ENCODE results near the gene TTC7B. TPM values are rescaled to one million over a fixed set of nuclear protein-coding genes. Genes with fewer than 3 reads are reported as not detected.

The TTC7B gene
- total RNA-seq, 2 experiments from 2014 or later = 1.2 to 1.3 TPM

- ATAC-seq (ENCODE audit: poor library complexity) = no peak
- H3K4me1 Mint-ChIP-seq (ENCODE audit: low read depth) = peaks cover 5% of the 10 kb centered on the region
- no peak overlapping the region for H3K27ac ChIP-seq (ENCODE audit: low read depth in 1 of 2, low read length in 2 of 2)
- H3K4me3 Mint-ChIP-seq = no peak overlapping the region
- no peak overlapping the region for H3K27ac Mint-ChIP-seq
- H3K4me1 ChIP-seq (ENCODE audit: insufficient read depth, low read length) = peaks cover 9% of the 10 kb centered on the region
- intact Hi-C loops (cut with DNase I, micrococcal nuclease) = no loop called here
- no peak for TF ChIP-seq CTCF (IDR thresholded peaks at IDR 0.05)
- no peaks in the 10 kb centered on the region for H3K36me3 ChIP-seq (ENCODE audit: insufficient read depth, low read length)
- POLR2A ChIA-PET = no interaction called here
- peaks cover 8% of the 10 kb centered on the region for H3K9me3 Mint-ChIP-seq
- H3K27me3 ChIP-seq (ENCODE audit: control insufficient read depth in 1 of 2, insufficient read depth in 2 of 2, low read length in 2 of 2) = peaks cover 7 to 12% of the 10 kb centered on the region in 2 experiments
- H3K9me3 ChIP-seq (ENCODE audit: control insufficient read depth in 1 of 2, insufficient read depth in 1 of 2, low read length in 2 of 2) = peaks cover 0 to 14% of the 10 kb centered on the region in 2 experiments
- no peak overlapping the region for H3K4me3 ChIP-seq (ENCODE audit: low read length)
- CTCF ChIA-PET = no interaction called here
- H3K27me3 Mint-ChIP-seq = peaks cover 33% of the 10 kb centered on the region
- no peak for DNase-seq
- no peaks in the 10 kb centered on the region for H3K36me3 Mint-ChIP-seq (ENCODE audit: low read depth)
These were observed 319.9 kb downstream of the TTC7B start for GRCh38 chr14:90496379-90496778.

- Histone ChIP-seq H3K36me3 (ENCODE audit: insufficient read depth, low read length) (no peaks in the 10 kb centered on the region), H3K27me3 (ENCODE audit: control insufficient read depth in 1 of 2, insufficient read depth in 2 of 2, low read length in 2 of 2) (peaks cover 7 to 8% of the 10 kb centered on the region in 2 experiments), H3K4me3 (ENCODE audit: low read length) (no peak overlapping the region), H3K27ac (ENCODE audit: low read depth in 1 of 2, low read length in 2 of 2) (no peak overlapping the region), H3K9me3 (ENCODE audit: control insufficient read depth in 1 of 2, insufficient read depth in 1 of 2, low read length in 2 of 2) (peaks cover 0 to 14% of the 10 kb centered on the region in 2 experiments), H3K4me1 (ENCODE audit: insufficient read depth, low read length) (peaks cover 3% of the 10 kb centered on the region)
- CTCF ChIA-PET = no interaction called here
- no peak overlapping the region for H3K4me3 Mint-ChIP-seq
- POLR2A ChIA-PET = no interaction called here
- H3K27ac Mint-ChIP-seq = no peak overlapping the region
- intact Hi-C loops (cut with DNase I, micrococcal nuclease) = no loop called here
- peaks cover 8% of the 10 kb centered on the region for H3K9me3 Mint-ChIP-seq
- peak; percentile 44 for ATAC-seq (ENCODE audit: poor library complexity)
- H3K36me3 Mint-ChIP-seq (ENCODE audit: low read depth) = no peaks in the 10 kb centered on the region
- peaks cover 33% of the 10 kb centered on the region for H3K27me3 Mint-ChIP-seq
- DNase-seq = peak in 11 of 14 experiments; percentile 15 to 74 (median 30)
- peaks cover 3% of the 10 kb centered on the region for H3K4me1 Mint-ChIP-seq (ENCODE audit: low read depth)
- TF ChIP-seq CTCF (IDR thresholded peaks at IDR 0.05) = no peak
These were observed 320.6 kb downstream of the TTC7B start for GRCh38 chr14:90495357-90496276.

- no peaks in the 10 kb centered on the region for H3K36me3 ChIP-seq (ENCODE audit: insufficient read depth, low read length)
- intact Hi-C loops (cut with DNase I, micrococcal nuclease) = no loop called here
- H3K9me3 Mint-ChIP-seq = peaks cover 8% of the 10 kb centered on the region
- peaks cover 0 to 14% of the 10 kb centered on the region in 2 experiments for H3K9me3 ChIP-seq (ENCODE audit: control insufficient read depth in 1 of 2, insufficient read depth in 1 of 2, low read length in 2 of 2)
- H3K4me3 ChIP-seq (ENCODE audit: low read length) = no peak overlapping the region
- no peaks in the 10 kb centered on the region for H3K4me1 Mint-ChIP-seq (ENCODE audit: low read depth)
- peaks cover 10% of the 10 kb centered on the region for H3K27me3 Mint-ChIP-seq
- DNase-seq (no peak), ATAC-seq (ENCODE audit: poor library complexity) (no peak)
- no peak overlapping the region for H3K27ac ChIP-seq (ENCODE audit: low read depth in 1 of 2, low read length in 2 of 2)
- no peaks in the 10 kb centered on the region for H3K27me3 ChIP-seq (ENCODE audit: control insufficient read depth in 1 of 2, insufficient read depth in 2 of 2, low read length in 2 of 2)
- no peak for TF ChIP-seq CTCF (IDR thresholded peaks at IDR 0.05)
- ChIA-PET POLR2A (no interaction called here), CTCF (no interaction called here)
- no peak overlapping the region for H3K4me3 Mint-ChIP-seq
- no peaks in the 10 kb centered on the region for H3K36me3 Mint-ChIP-seq (ENCODE audit: low read depth)
- H3K27ac Mint-ChIP-seq = no peak overlapping the region
- H3K4me1 ChIP-seq (ENCODE audit: insufficient read depth, low read length) = no peaks in the 10 kb centered on the region
These were observed 324.2 kb downstream of the TTC7B start for GRCh38 chr14:90491911-90492531.

Data from CD4-positive, alpha-beta T cell (primary cell).